Liver (tissue), 9 donors: ENCODE data around the gene TMC1. TPM values are rescaled to one million over a fixed set of nuclear protein-coding genes. Genes with fewer than 3 reads are reported as not detected.

Experiments
- DNase-seq: peaks from one replicate; pipeline ENCODE4 v3.0.0-alpha.2; 2017; ENCODE audit warnings: low spot score
- H3K27ac ChIP-seq, 2 donors: one replicate each; pipeline ENCODE4 v1.7.0; 2013; ENCODE audit warnings: inconsistent platforms in 2 of 2, low read length in 2 of 2, control low read depth in 1 of 2, low read depth in 1 of 2, mild to moderate bottlenecking in 1 of 2
- H3K27me3 ChIP-seq, 4 donors: one replicate each; pipeline versions ENCODE4 v1.6.1 to v1.7.0; 2013; ENCODE audit warnings: low read length in 3 of 4, inconsistent platforms in 1 of 4, mild to moderate bottlenecking in 1 of 4, moderate library complexity in 1 of 4; ENCODE audit not compliant: control insufficient read depth in 4 of 4, insufficient read depth in 4 of 4
- H3K36me3 ChIP-seq, 4 donors: one replicate each; pipeline versions ENCODE4 v1.6.1 to v1.7.0; 2013; ENCODE audit warnings: low read length in 3 of 4, mild to moderate bottlenecking in 3 of 4, low read depth in 1 of 4, moderate library complexity in 1 of 4; ENCODE audit not compliant: control insufficient read depth in 4 of 4, insufficient read depth in 3 of 4
- H3K4me1 ChIP-seq, 4 donors: one replicate each; pipeline versions ENCODE4 v1.6.1 to v1.7.0; 2013; ENCODE audit warnings: low read length in 3 of 4, mild to moderate bottlenecking in 3 of 4, moderate library complexity in 1 of 4; ENCODE audit not compliant: control insufficient read depth in 4 of 4, insufficient read depth in 4 of 4
- H3K4me3 ChIP-seq, 3 donors: one replicate each; pipeline versions ENCODE4 v1.6.1 to v1.7.0; 2013; ENCODE audit warnings: low read length in 3 of 3, control low read depth in 1 of 3, low read depth in 1 of 3, mild to moderate bottlenecking in 1 of 3
- H3K9ac ChIP-seq, 2 donors: one replicate each; pipeline ENCODE4 v1.7.0; 2013; ENCODE audit warnings: low read length in 2 of 2, mild to moderate bottlenecking in 2 of 2, moderate library complexity in 2 of 2, control low read depth in 1 of 2, low read depth in 1 of 2
- H3K9me3 ChIP-seq, 4 donors: one replicate each; pipeline versions ENCODE4 v1.6.1 to v1.7.0; 2013; ENCODE audit warnings: low read length in 3 of 4; ENCODE audit not compliant: control insufficient read depth in 4 of 4
- ATF3 ChIP-seq: IDR thresholded peaks from 2 replicates; pipeline ENCODE4 v1.6.1; 2016; ENCODE audit warnings: antibody characterized with exemption
- CTCF ChIP-seq: fragments of 150-350 bp; IDR thresholded peaks from 2 replicates; pipeline ENCODE4 v1.5.1; 2017; ENCODE audit warnings: improper control_type of control experiment, low read depth, low read length; ENCODE audit not compliant: missing input control
- EGR1 ChIP-seq, 2 donors: IDR thresholded peaks; 2 replicates each; pipeline ENCODE4 v1.6.1; 2016 to 2018; ENCODE audit warnings: antibody characterized with exemption in 2 of 2, low read depth in 2 of 2
- FOXA1 ChIP-seq: IDR thresholded peaks from 2 replicates; pipeline ENCODE4 v1.6.1; 2016; ENCODE audit warnings: antibody characterized with exemption
- FOXA2 ChIP-seq: IDR thresholded peaks from 2 replicates; pipeline ENCODE4 v1.6.1; 2016; ENCODE audit warnings: antibody characterized with exemption
- GABPA ChIP-seq, 2 donors: IDR thresholded peaks in 1 of 2; conservative IDR thresholded peaks in 1 of 2; 2 replicates each; pipeline ENCODE4 v1.6.1; 2016; ENCODE audit warnings: antibody characterized with exemption in 2 of 2, mild to moderate bottlenecking in 1 of 2, moderate library complexity in 1 of 2
- HNF4A ChIP-seq, 2 donors: conservative IDR thresholded peaks; 2 replicates each; pipeline ENCODE4 v1.6.1; 2016; ENCODE audit warnings: antibody characterized with exemption in 2 of 2, mild to moderate bottlenecking in 2 of 2
- HNF4G ChIP-seq: IDR thresholded peaks from 2 replicates; pipeline ENCODE4 v1.6.1; 2016; ENCODE audit warnings: antibody characterized with exemption
- JUND ChIP-seq, 2 donors: IDR thresholded peaks; 2 replicates each; pipeline ENCODE4 v1.6.1; 2016; ENCODE audit warnings: antibody characterized with exemption in 2 of 2
- MAX ChIP-seq: IDR thresholded peaks from 2 replicates; pipeline ENCODE4 v1.6.1; 2016; ENCODE audit warnings: antibody characterized with exemption
- NR2F2 ChIP-seq: IDR thresholded peaks from 2 replicates; pipeline ENCODE4 v1.6.1; 2016; ENCODE audit warnings: antibody characterized with exemption
- RAD21 ChIP-seq, 2 donors: IDR thresholded peaks; 2 replicates each; pipeline ENCODE4 v1.6.1; 2016; ENCODE audit warnings: antibody characterized with exemption in 2 of 2, mild to moderate bottlenecking in 2 of 2
- RXRA ChIP-seq, 2 donors: IDR thresholded peaks; 2 replicates each; pipeline ENCODE4 v1.6.1; 2017 to 2018; ENCODE audit warnings: antibody characterized with exemption in 2 of 2, mild to moderate bottlenecking in 1 of 2
- SP1 ChIP-seq: IDR thresholded peaks from 2 replicates; pipeline ENCODE4 v1.6.1; 2018; ENCODE audit warnings: antibody characterized with exemption, mild to moderate bottlenecking
- TAF1 ChIP-seq: conservative IDR thresholded peaks from 2 replicates; pipeline ENCODE4 v1.6.1; 2016; ENCODE audit warnings: antibody characterized with exemption, mild to moderate bottlenecking
- YY1 ChIP-seq: IDR thresholded peaks from 2 replicates; pipeline ENCODE4 v1.6.1; 2016; ENCODE audit warnings: antibody characterized with exemption, mild to moderate bottlenecking
- ZBTB33 ChIP-seq: IDR thresholded peaks from 2 replicates; pipeline ENCODE4 v1.6.1; 2016; ENCODE audit warnings: antibody characterized with exemption
- WGBS: extraction: QIAGEN DNeasy Blood & Tissue Kit; methylation state at CpG from one replicate; pipeline ENCODE4 v1.1.7; 2013; 5-methylcytosine and 5-hydroxymethylcytosine counted together
- polyA plus RNA-seq, 2 donors: library from polyadenylated mRNA; stranded (reverse) in 1 of 2; unstranded in 1 of 2; fragments of 200-250 nt in 1 of 2; fragments of >200 nt in 1 of 2; fragmentation: Nextera tagmentation in 1 of 2; extraction: Ambion mirVana in 1 of 2; gene quantifications; one replicate each; pipeline versions ENCODE4 v1.2.1 to v1.2.3, GENCODE V29; 2013 to 2015
- total RNA-seq, 2 donors: library from RNA; depleted of rRNA; stranded (reverse); fragments of >200 nt; gene quantifications; one replicate each; pipeline ENCODE4 v1.2.3, GENCODE V29; 2014
- donor health status: healthy.
- donor health status: healthy.
- donor health status: healthy.
- donor health status: healthy.
- donor health status: healthy.

TMC1 gene
- total and polyA plus RNA-seq, 4 donors, result 0.09 TPM; not detected in 3

- TF ChIP-seq ZBTB33, result no peak
- TF ChIP-seq SP1, result no peak
- TF ChIP-seq MAX, result no peak
- TF ChIP-seq NR2F2, result no peak
- TF ChIP-seq TAF1, result no peak
- no peak for TF ChIP-seq RXRA (IDR thresholded peaks at IDR 0.05)
- no peak for TF ChIP-seq YY1
- TF ChIP-seq JUND (IDR thresholded peaks at IDR 0.05), result no peak
- no peak for TF ChIP-seq HNF4G
- no peak for TF ChIP-seq GABPA (IDR thresholded peaks at IDR 0.05 in 1 of 2, conservative IDR thresholded peaks at IDR 0.05 in 1 of 2)
- no peak for TF ChIP-seq RAD21 (IDR thresholded peaks at IDR 0.05)
- TF ChIP-seq EGR1 (IDR thresholded peaks at IDR 0.05; ENCODE audit: low read depth in 2 of 2), result no peak
- WGBS, result 71% methylated on average over 1 of the region's 1 CpG
Measured at GRCh38 chr9:72533322-72533721, 11.9 kb downstream of the TMC1 start.

GRCh38 chr9:72534931-72535330, 13.5 kb downstream of the TMC1 start:
- no peak for DNase-seq
- Histone ChIP-seq H3K4me3 (no peak overlapping the region), H3K36me3 (no peaks in the 10 kb centered on the region), H3K9ac (no peak overlapping the region), H3K9me3 (no peaks in the 10 kb centered on the region), H3K27me3 (no peaks in the 10 kb centered on the region), H3K27ac (no peak overlapping the region), H3K4me1 (no peaks in the 10 kb centered on the region)
- WGBS, result 81% methylated on average over 4 of the region's 4 CpGs
- TF ChIP-seq SP1 (no peak), RAD21 (IDR thresholded peaks at IDR 0.05) (no peak), YY1 (no peak), ATF3 (no peak), FOXA1 (no peak), ZBTB33 (no peak)

More at GRCh38 chr9:72533322-72533721, 11.9 kb downstream of the TMC1 start:
- Histone ChIP-seq H3K27ac (no peak overlapping the region), H3K9me3 (no peaks in the 10 kb centered on the region), H3K27me3 (no peaks in the 10 kb centered on the region), H3K4me1 (no peaks in the 10 kb centered on the region), H3K4me3 (no peak overlapping the region), H3K9ac (no peak overlapping the region), H3K36me3 (no peaks in the 10 kb centered on the region)
- DNase-seq, result no peak

- no peak overlapping the region for H3K9ac ChIP-seq
- no peaks in the 10 kb centered on the region for H3K36me3 ChIP-seq
- H3K4me1 ChIP-seq, result no peaks in the 10 kb centered on the region
- DNase-seq, result no peak
- no peak overlapping the region for H3K27ac ChIP-seq
- no peaks in the 10 kb centered on the region for H3K9me3 ChIP-seq
- no peak overlapping the region for H3K4me3 ChIP-seq
- no peaks in the 10 kb centered on the region for H3K27me3 ChIP-seq
- TF ChIP-seq ZBTB33, result no peak
- no peak for TF ChIP-seq HNF4G
- TF ChIP-seq ATF3, result no peak
- no peak for TF ChIP-seq JUND (IDR thresholded peaks at IDR 0.05)
- TF ChIP-seq SP1, result no peak
- no peak for TF ChIP-seq FOXA1
- TF ChIP-seq MAX, result no peak
- no peak for TF ChIP-seq FOXA2
- TF ChIP-seq HNF4A (conservative IDR thresholded peaks at IDR 0.05), result no peak
- TF ChIP-seq CTCF, result no peak
- TF ChIP-seq GABPA (IDR thresholded peaks at IDR 0.05 in 1 of 2, conservative IDR thresholded peaks at IDR 0.05 in 1 of 2), result no peak
- no peak for TF ChIP-seq RXRA (IDR thresholded peaks at IDR 0.05)
- no peak for TF ChIP-seq EGR1 (IDR thresholded peaks at IDR 0.05; ENCODE audit: low read depth in 2 of 2)
- TF ChIP-seq YY1, result no peak
- TF ChIP-seq RAD21 (IDR thresholded peaks at IDR 0.05), result no peak
Measured at GRCh38 chr9:72537011-72537545, 15.7 kb downstream of the TMC1 start.
